ENCODE measurements around the gene CPD.

- TF ChIP-seq CTCF (IDR thresholded peaks at IDR 0.05) (no peak), REST (IDR thresholded peaks at IDR 0.05; ENCODE audit: low read depth, low read length) (no peak), ELF1 (IDR thresholded peaks at IDR 0.05) (no peak), FOXJ3 (CRISPR knock-in tag; IDR thresholded peaks at IDR 0.05) (no peak), POLR2AphosphoS5 (IDR thresholded peaks at IDR 0.05; ENCODE audit: low read depth, low read length) (no peak), ZBTB33 (IDR thresholded peaks at IDR 0.05; ENCODE audit: borderline replicate concordance, low read depth) (no peak), EZH2phosphoT487 (IDR thresholded peaks at IDR 0.05; ENCODE audit: borderline replicate concordance, low read depth) (no peak), SMC3 (IDR thresholded peaks at IDR 0.05; ENCODE audit: low read depth, low read length) (no peak), YY1 (IDR thresholded peaks at IDR 0.05; ENCODE audit: low read depth) (no peak), TAF1 (IDR thresholded peaks at IDR 0.05; ENCODE audit: borderline replicate concordance, low read depth, low read length) (no peak), MEF2A (IDR thresholded peaks at IDR 0.05; ENCODE audit: borderline replicate concordance, low read depth) (no peak), FOSL2 (IDR thresholded peaks at IDR 0.05; ENCODE audit: borderline replicate concordance, low read depth) (no peak), MAX (IDR thresholded peaks at IDR 0.05; ENCODE audit: low read depth) (no peak)
These were observed 48.9 kb downstream of the CPD start for GRCh38 chr17:30427611-30428010.
